ENCODE measurements around the gene SSR2. TPM values are rescaled to one million over a fixed set of nuclear protein-coding genes. Genes with fewer than 3 reads are reported as not detected.

Gene SSR2
- total and polyA plus RNA-seq, 2 experiments from 2014 or later, result 136 to 291 TPM

DNA sequence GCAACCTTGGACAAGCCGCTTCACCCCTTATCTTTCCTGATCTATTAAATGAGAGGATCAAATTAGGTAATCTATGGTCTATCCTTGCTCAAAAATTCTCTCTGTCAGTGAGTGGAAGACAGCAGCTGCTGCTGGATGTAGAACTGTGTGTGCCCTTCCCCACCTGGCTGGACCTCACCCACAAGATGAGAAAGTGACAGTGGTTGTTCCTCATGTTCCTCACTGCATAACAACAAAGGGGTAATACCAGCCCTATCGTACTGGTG, 16.9 kb downstream of the SSR2 start:
- Histone ChIP-seq H3K9me2 (ENCODE audit: insufficient read depth) (no peaks in the 10 kb centered on the region), H3K4me3 (no peak overlapping the region), H3K4me1 (ENCODE audit: insufficient read depth) (no peaks in the 10 kb centered on the region), H3K27me3 (ENCODE audit: insufficient read depth) (no peaks in the 10 kb centered on the region), H3K27ac (ENCODE audit: low read depth) (no peak overlapping the region), H3K79me2 (replicated peaks; ENCODE audit: insufficient read depth) (no peaks in the 10 kb centered on the region), H2AFZ (no peak overlapping the region), H3K36me3 (ENCODE audit: insufficient read depth) (peaks cover 7% of the 10 kb centered on the region; the same call in 1 of the 2 replicates), H3K4me2 (no peak overlapping the region), H3F3A (replicated peaks; ENCODE audit: low read depth) (peaks cover 9% of the 10 kb centered on the region; the same call in 1 of the 2 replicates), H4K20me1 (replicated peaks; ENCODE audit: insufficient read depth) (no peaks in the 10 kb centered on the region)
- Mint-ChIP-seq H3K4me3 (no peak overlapping the region), H3K36me3 (ENCODE audit: low read depth) (peaks cover 10% of the 10 kb centered on the region), H3K27ac (no peak overlapping the region), H3K9me3 (no peaks in the 10 kb centered on the region), H3K4me1 (peaks cover 6% of the 10 kb centered on the region), H3K27me3 (ENCODE audit: insufficient read depth, low read depth, poor library complexity) (peaks cover 5% of the 10 kb centered on the region)
- ATAC-seq (no peak), DNase-seq (ENCODE audit: low spot score) (no peak)
- TF ChIP-seq CREB1 (CRISPR knock-in tag; IDR thresholded peaks at IDR 0.05; ENCODE audit: low read depth) (no peak), EZH2phosphoT487 (IDR thresholded peaks at IDR 0.05; ENCODE audit: unreplicated experiment) (no peak), POLR2AphosphoS5 (IDR thresholded peaks at IDR 0.05; ENCODE audit: low read depth) (no peak), ZNF114 (CRISPR knock-in tag; IDR thresholded peaks at IDR 0.05) (no peak), ZNF331 (CRISPR knock-in tag; IDR thresholded peaks at IDR 0.05; ENCODE audit: low read depth) (no peak)

GRCh38 chr1:156002188-156002911, 18.4 kb downstream of the SSR2 start:
- H4K20me1 ChIP-seq (replicated peaks; ENCODE audit: insufficient read depth), result no peaks in the 10 kb centered on the region
- peaks cover 4% of the 10 kb centered on the region for H3K4me1 Mint-ChIP-seq
- no peaks in the 10 kb centered on the region for H3K4me1 ChIP-seq (ENCODE audit: insufficient read depth)
- DNase-seq (ENCODE audit: low spot score) (no peak), ATAC-seq (peak; percentile 39)
- H3K9me2 ChIP-seq (ENCODE audit: insufficient read depth), result no peaks in the 10 kb centered on the region
- no peak overlapping the region for H3K27ac Mint-ChIP-seq
- H3K27me3 Mint-ChIP-seq (ENCODE audit: insufficient read depth, low read depth, poor library complexity), result peaks cover 5% of the 10 kb centered on the region
- H3K4me3 ChIP-seq, result no peak overlapping the region
- 0 out of 2 replicates have a peak, but pooled peaks cover 3% of the 10 kb centered on the region for H3F3A ChIP-seq (replicated peaks; ENCODE audit: low read depth)
- no peak overlapping the region for H3K27ac ChIP-seq (ENCODE audit: low read depth)
- H2AFZ ChIP-seq, result no peak overlapping the region
- no peaks in the 10 kb centered on the region for H3K9me3 Mint-ChIP-seq
- H3K4me3 Mint-ChIP-seq, result no peak overlapping the region
- no peaks in the 10 kb centered on the region for H3K36me3 ChIP-seq (ENCODE audit: insufficient read depth)
- peaks cover 3% of the 10 kb centered on the region; the same call in 1 of the 3 replicates for H3K36me3 Mint-ChIP-seq (ENCODE audit: low read depth)
- no peaks in the 10 kb centered on the region for H3K27me3 ChIP-seq (ENCODE audit: insufficient read depth)
- H3K4me2 ChIP-seq, result no peak overlapping the region
- H3K79me2 ChIP-seq (replicated peaks; ENCODE audit: insufficient read depth), result no peaks in the 10 kb centered on the region
- TF ChIP-seq ETS1 (IDR thresholded peaks at IDR 0.05) (no peak), EZH2phosphoT487 (IDR thresholded peaks at IDR 0.05; ENCODE audit: unreplicated experiment) (no peak), CREB1 (CRISPR knock-in tag; IDR thresholded peaks at IDR 0.05; ENCODE audit: low read depth) (no peak), STAT1 (IDR thresholded peaks at IDR 0.05; ENCODE audit: unreplicated experiment) (no peak), JUNB (IDR thresholded peaks at IDR 0.05; ENCODE audit: unreplicated experiment) (no peak), NANOG (IDR thresholded peaks at IDR 0.05; ENCODE audit: borderline replicate concordance) (no peak), ZNF114 (CRISPR knock-in tag; IDR thresholded peaks at IDR 0.05) (no peak), CTCF (conservative IDR thresholded peaks at IDR 0.05; ENCODE audit: low read depth in 2 of 2) (no peak), EZH2 (IDR thresholded peaks at IDR 0.05; ENCODE audit: low read depth, unreplicated experiment) (no peak), POLR2AphosphoS5 (IDR thresholded peaks at IDR 0.05; ENCODE audit: low read depth) (no peak), ZNF331 (CRISPR knock-in tag; IDR thresholded peaks at IDR 0.05; ENCODE audit: low read depth) (no peak)
- TF ChIP-seq, protein P1, sequence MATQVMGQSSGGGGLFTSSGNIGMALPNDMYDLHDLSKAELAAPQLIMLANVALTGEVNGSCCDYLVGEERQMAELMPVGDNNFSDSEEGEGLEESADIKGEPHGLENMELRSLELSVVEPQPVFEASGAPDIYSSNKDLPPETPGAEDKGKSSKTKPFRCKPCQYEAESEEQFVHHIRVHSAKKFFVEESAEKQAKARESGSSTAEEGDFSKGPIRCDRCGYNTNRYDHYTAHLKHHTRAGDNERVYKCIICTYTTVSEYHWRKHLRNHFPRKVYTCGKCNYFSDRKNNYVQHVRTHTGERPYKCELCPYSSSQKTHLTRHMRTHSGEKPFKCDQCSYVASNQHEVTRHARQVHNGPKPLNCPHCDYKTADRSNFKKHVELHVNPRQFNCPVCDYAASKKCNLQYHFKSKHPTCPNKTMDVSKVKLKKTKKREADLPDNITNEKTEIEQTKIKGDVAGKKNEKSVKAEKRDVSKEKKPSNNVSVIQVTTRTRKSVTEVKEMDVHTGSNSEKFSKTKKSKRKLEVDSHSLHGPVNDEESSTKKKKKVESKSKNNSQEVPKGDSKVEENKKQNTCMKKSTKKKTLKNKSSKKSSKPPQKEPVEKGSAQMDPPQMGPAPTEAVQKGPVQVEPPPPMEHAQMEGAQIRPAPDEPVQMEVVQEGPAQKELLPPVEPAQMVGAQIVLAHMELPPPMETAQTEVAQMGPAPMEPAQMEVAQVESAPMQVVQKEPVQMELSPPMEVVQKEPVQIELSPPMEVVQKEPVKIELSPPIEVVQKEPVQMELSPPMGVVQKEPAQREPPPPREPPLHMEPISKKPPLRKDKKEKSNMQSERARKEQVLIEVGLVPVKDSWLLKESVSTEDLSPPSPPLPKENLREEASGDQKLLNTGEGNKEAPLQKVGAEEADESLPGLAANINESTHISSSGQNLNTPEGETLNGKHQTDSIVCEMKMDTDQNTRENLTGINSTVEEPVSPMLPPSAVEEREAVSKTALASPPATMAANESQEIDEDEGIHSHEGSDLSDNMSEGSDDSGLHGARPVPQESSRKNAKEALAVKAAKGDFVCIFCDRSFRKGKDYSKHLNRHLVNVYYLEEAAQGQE (IDR thresholded peaks at IDR 0.05; ENCODE audit: unreplicated experiment), result no peak
